Gastroesophageal sphincter (tissue), 4 donors: ENCODE measurements around the gene TREM2. TPM values are rescaled to one million over a fixed set of nuclear protein-coding genes. Genes with fewer than 3 reads are reported as not detected.

Experiments
- ATAC-seq: fragments of 150-250 bp; one replicate; pipeline ENCODE4 v1.9.1; 2016; ENCODE audit warnings: mild to moderate bottlenecking, moderate library complexity
- H3K27ac ChIP-seq, 4 donors: fragments of 200-600 bp; sonication (generic) in 3 of 4; 1 replicate in 3 of 4; 2 replicates in 1 of 4; pipeline ENCODE4 v1.5.1; 2016 to 2019
- H3K27me3 ChIP-seq: fragments of 200-600 bp; sonication (generic); one replicate; pipeline ENCODE4 v1.5.1; 2019
- H3K36me3 ChIP-seq, 2 donors: fragments of 200-600 bp; sonication (generic); one replicate each; pipeline ENCODE4 v1.5.1; 2019; ENCODE audit warnings: control low read depth in 1 of 2
- H3K4me1 ChIP-seq, 3 donors: fragments of 200-600 bp; sonication (generic); 1 replicate in 2 of 3; 2 replicates in 1 of 3; pipeline ENCODE4 v1.5.1; 2016 to 2019; ENCODE audit warnings: control low read depth in 2 of 3
- H3K4me3 ChIP-seq, 2 donors: fragments of 200-600 bp; sonication (generic); one replicate each; pipeline ENCODE4 v1.5.1; 2019; ENCODE audit warnings: mild to moderate bottlenecking in 1 of 2, moderate library complexity in 1 of 2
- H3K9me3 ChIP-seq, 3 donors: fragments of 200-600 bp; sonication (generic); one replicate each; pipeline ENCODE4 v1.5.1; 2017 to 2019; ENCODE audit warnings: control low read depth in 2 of 3
- EP300 ChIP-seq: sonication (generic); formaldehyde crosslinking; IDR thresholded peaks from one replicate; pipeline ENCODE4 v1.6.1; 2017; ENCODE audit warnings: antibody characterized with exemption, mild to moderate bottlenecking
- POLR2A ChIP-seq, 2 donors: fragments of 450-650 bp; IDR thresholded peaks; one replicate each; pipeline ENCODE4 v1.6.1; 2017; ENCODE audit warnings: antibody characterized with exemption in 2 of 2, mild to moderate bottlenecking in 2 of 2, moderate library complexity in 1 of 2
- POLR2AphosphoS5 ChIP-seq: sonication (generic); formaldehyde crosslinking; IDR thresholded peaks from one replicate; pipeline ENCODE4 v1.6.1; 2017; ENCODE audit warnings: antibody characterized with exemption
- WGBS, 2 donors: methylation state at CpG; one replicate each; pipeline ENCODE4 v1.1.5; 2018; ENCODE audit warnings: low coverage in 1 of 2; 5-methylcytosine and 5-hydroxymethylcytosine counted together
- total RNA-seq, 4 donors: library from RNA; depleted of rRNA; stranded (reverse); fragments of >200 nt; gene quantifications; one replicate each; pipeline ENCODE4 v1.1.0, GENCODE V29; 2016
- TF ChIP-seq, protein P1 (sequence below), 4 experiments: fragments of 200-600 bp in 2 of 4; fragments of 450-650 bp in 2 of 4; sonication (generic) in 1 of 4; IDR thresholded peaks; one replicate each; pipeline ENCODE4 v1.5.1; 2017 to 2019; ENCODE audit warnings: antibody characterized with exemption in 4 of 4, mild to moderate bottlenecking in 2 of 4, moderate library complexity in 2 of 4

TREM2 gene
- total RNA-seq, 4 donors from 2014 or later: 0.42 to 1.7 (median 0.54) TPM; not detected in 1

DNA sequence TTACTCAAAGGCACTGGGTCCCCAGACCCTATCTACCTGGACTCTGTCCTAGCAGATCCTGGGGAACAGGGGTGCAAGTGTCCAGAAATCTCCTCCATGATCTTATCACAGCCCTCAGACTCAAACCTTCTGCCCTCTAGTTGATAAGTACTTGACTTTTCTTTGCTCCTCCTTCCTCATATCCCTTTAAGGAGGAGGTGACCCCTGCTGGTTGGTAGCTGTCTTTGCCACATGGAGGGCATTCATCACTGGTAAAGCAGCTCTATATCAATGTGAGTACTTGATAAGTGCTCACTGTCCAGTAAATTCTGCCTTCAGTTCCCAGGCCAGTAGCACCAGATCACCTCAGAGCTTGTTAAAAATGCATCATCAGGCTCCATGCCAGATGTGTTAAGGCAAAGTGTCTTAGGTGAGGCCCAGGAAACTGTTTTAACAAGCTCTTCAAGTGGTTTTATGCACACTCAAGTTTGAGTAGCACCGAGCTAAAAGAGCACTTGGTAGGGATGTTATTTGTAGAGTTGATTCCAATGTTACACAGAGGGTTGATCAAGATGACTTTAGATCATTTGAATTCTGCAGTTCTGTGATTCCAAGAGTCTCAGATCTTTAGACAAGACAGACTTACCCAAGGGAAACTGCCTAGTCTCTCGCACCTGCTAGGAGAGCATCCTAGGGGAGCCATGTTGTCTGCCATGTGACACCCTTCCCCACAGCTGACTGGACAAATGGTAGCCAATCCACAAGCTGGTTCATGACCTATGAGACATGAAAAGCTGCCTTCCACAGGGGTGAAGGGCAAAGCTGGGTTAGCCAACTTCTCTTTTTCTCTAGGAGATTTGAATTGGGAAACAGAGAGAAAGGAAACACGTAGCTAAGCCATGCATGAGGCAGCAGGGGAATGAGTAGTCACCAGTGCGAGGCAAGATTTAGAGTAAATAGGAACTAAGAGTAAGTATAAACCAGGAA lies 19.4 kb upstream of the TREM2 start:
- ATAC-seq: peak; percentile 57
- H3K4me1 ChIP-seq: no peaks in the 10 kb centered on the region
- WGBS, 2 donors: 76 to 86% methylated on average over 2 to 3 of the region's 4 CpGs
- H3K9me3 ChIP-seq: no peaks in the 10 kb centered on the region
- no peak overlapping the region for H3K27ac ChIP-seq
- no peaks in the 10 kb centered on the region for H3K36me3 ChIP-seq
- no peak overlapping the region for H3K4me3 ChIP-seq
- H3K27me3 ChIP-seq: peaks cover 23% of the 10 kb centered on the region
- TF ChIP-seq EP300 (no peak), POLR2AphosphoS5 (no peak), POLR2A (IDR thresholded peaks at IDR 0.05) (no peak)
- TF ChIP-seq, protein P1, sequence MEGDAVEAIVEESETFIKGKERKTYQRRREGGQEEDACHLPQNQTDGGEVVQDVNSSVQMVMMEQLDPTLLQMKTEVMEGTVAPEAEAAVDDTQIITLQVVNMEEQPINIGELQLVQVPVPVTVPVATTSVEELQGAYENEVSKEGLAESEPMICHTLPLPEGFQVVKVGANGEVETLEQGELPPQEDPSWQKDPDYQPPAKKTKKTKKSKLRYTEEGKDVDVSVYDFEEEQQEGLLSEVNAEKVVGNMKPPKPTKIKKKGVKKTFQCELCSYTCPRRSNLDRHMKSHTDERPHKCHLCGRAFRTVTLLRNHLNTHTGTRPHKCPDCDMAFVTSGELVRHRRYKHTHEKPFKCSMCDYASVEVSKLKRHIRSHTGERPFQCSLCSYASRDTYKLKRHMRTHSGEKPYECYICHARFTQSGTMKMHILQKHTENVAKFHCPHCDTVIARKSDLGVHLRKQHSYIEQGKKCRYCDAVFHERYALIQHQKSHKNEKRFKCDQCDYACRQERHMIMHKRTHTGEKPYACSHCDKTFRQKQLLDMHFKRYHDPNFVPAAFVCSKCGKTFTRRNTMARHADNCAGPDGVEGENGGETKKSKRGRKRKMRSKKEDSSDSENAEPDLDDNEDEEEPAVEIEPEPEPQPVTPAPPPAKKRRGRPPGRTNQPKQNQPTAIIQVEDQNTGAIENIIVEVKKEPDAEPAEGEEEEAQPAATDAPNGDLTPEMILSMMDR (IDR thresholded peaks at IDR 0.05): peak in 1 of 4 experiments; percentile 26

DNA sequence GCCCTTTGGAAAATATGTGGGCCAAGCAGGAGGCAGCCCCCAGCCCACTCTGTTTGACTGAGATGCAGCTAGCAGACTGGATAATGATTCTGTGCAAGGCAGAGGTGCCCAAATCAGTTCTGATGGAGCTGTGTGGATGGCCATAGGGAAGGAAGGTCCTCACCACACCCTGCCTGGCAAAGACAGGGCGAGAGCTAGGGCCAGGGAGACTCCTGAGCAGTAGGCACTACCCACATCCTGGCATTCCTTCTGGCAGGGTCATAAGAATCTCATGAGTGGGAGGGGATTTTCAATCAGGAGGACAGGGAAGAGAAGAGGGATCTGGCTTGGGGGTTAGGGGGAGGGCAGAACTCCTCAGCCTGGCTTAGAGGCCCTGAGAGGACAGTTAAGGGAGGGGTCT lies 18.6 kb upstream of the TREM2 start:
- no peak for ATAC-seq
- WGBS, 2 donors: no CpG with 5 or more reads among the region's 1 CpG
- TF ChIP-seq, protein P1 (IDR thresholded peaks at IDR 0.05): no peak
- TF ChIP-seq EP300 (no peak), POLR2AphosphoS5 (no peak), POLR2A (IDR thresholded peaks at IDR 0.05) (no peak)
- Histone ChIP-seq H3K27ac (no peak overlapping the region), H3K36me3 (no peaks in the 10 kb centered on the region), H3K9me3 (no peaks in the 10 kb centered on the region), H3K4me3 (no peak overlapping the region), H3K27me3 (peaks cover 23% of the 10 kb centered on the region), H3K4me1 (no peaks in the 10 kb centered on the region)

DNA sequence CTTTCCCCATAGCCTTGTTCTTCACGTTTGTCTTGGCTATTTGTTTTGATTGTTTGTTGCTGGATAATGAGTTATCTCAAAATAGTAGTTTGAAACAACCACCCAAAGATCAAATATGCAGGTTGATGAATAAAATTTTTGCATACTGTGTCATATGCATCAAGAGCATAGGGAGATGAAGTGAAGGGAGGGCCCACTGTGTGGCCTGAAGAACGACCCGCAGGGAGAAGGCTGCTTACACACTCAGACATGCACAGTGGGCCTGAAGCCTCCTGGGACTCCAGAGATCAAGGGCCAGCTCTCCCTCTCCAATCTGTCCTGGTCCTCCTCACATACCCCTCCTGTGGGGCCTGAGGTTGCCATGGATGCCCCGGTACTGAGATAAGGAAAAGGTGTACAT lies 16.2 kb upstream of the TREM2 start:
- peaks cover 23% of the 10 kb centered on the region for H3K27me3 ChIP-seq
- 46 to 65% methylated on average over 1 to 3 of the region's 4 CpGs for WGBS, 2 donors
- H3K9me3 ChIP-seq: no peaks in the 10 kb centered on the region
- no peaks in the 10 kb centered on the region for H3K4me1 ChIP-seq
- no peak overlapping the region for H3K4me3 ChIP-seq
- no peak for ATAC-seq
- H3K27ac ChIP-seq: no peak overlapping the region
- no peaks in the 10 kb centered on the region for H3K36me3 ChIP-seq
- TF ChIP-seq EP300 (no peak), POLR2A (IDR thresholded peaks at IDR 0.05) (no peak), POLR2AphosphoS5 (no peak)
- TF ChIP-seq, protein P1 (IDR thresholded peaks at IDR 0.05): no peak

DNA sequence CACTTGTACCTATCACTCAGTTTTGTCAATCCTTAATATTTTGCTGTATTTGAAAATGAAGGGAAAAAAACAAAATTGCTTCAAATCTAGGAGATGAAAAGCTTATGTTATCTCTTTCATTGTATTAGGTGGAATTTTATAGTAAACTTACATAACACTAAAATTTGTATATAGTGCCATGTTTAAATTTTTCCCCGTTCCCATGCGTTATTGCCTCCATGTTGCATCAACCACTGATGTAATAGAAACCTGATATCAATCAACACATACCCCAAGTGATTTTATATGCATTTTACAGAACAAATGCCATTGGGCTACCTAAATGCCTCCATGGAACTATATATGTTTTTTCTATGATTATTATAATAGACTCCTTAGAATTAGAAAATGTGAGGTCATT lies 14.8 kb upstream of the TREM2 start:
- ATAC-seq: no peak
- H3K9me3 ChIP-seq: no peaks in the 10 kb centered on the region
- peaks cover 30% of the 10 kb centered on the region for H3K27me3 ChIP-seq
- no peak overlapping the region for H3K27ac ChIP-seq
- H3K36me3 ChIP-seq: no peaks in the 10 kb centered on the region
- no peak overlapping the region for H3K4me3 ChIP-seq
- WGBS, 2 donors: 79 to 91% methylated on average over 2 of the region's 2 CpGs
- TF ChIP-seq, protein P1 (IDR thresholded peaks at IDR 0.05): no peak
- no peak for TF ChIP-seq EP300
- TF ChIP-seq POLR2AphosphoS5: no peak
- TF ChIP-seq POLR2A (IDR thresholded peaks at IDR 0.05): no peak
- no peaks in the 10 kb centered on the region for H3K4me1 ChIP-seq

DNA sequence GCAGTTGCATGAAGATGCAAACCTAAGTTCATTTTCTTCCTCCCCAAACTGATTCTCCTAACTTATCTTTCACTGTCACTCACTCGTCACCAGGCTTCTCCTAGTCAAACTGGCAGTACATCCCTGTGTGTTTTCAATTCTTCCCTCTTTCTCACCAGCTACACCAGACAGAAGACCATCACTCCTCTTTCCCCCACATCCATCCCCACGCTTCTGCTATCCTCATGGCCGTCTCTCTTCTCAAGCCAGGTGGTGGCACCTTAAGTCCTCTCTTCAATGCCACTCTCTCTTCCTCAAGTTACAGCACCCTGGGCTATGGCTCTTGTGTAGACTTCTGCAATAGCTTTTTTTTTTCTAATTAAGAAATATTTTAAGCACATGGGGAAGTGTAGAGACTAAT lies 14.4 kb upstream of the TREM2 start:
- 74 to 82% methylated on average over 3 of the region's 3 CpGs for whole genome bisulfite sequencing, 2 donors
- H3K27ac ChIP-seq: no peak overlapping the region
- H3K4me3 ChIP-seq: no peak overlapping the region
- no peaks in the 10 kb centered on the region for H3K9me3 ChIP-seq
- ATAC-seq: no peak
- H3K4me1 ChIP-seq: no peaks in the 10 kb centered on the region
- peaks cover 30% of the 10 kb centered on the region for H3K27me3 ChIP-seq
- TF ChIP-seq EP300 (no peak), POLR2AphosphoS5 (no peak), POLR2A (IDR thresholded peaks at IDR 0.05) (no peak)
- TF ChIP-seq, protein P1 (IDR thresholded peaks at IDR 0.05): no peak
- H3K36me3 ChIP-seq: no peaks in the 10 kb centered on the region
